NCI-H2227 (cell line): ENCODE measurements around the gene DNAJC4.

ENCODE experiments used
- DNase-seq: peaks from one replicate; lab custom pipeline; 2025; ENCODE audit not compliant: unreplicated experiment; lab: John Stamatoyannopoulos, UW

DNAJC4 gene

GRCh38 chr11:64275031-64275800 is 44.9 kb downstream of the DNAJC4 start:
- no peak for DNase-seq

GRCh38 chr11:64275841-64276240 is 45.5 kb downstream of the DNAJC4 start:
- no peak for DNase-seq

- DNase-seq = no peak
These were observed 46.5 kb downstream of the DNAJC4 start for GRCh38 chr11:64276653-64277431.

- no peak for DNase-seq
These were observed 48.3 kb downstream of the DNAJC4 start for GRCh38 chr11:64278576-64279190.

- DNase-seq = no peak
These were observed 51.8 kb downstream of the DNAJC4 start for GRCh38 chr11:64281957-64282770.

GRCh38 chr11:64283092-64283491 is 52.7 kb downstream of the DNAJC4 start:
- no peak for DNase-seq
